ENCODE results near the gene TAS1R1.
"Not testable (repeated sequence)": the region's sequence is repeated elsewhere in the genome, so short reads cannot be mapped to it uniquely, and the experiment has no call there.

Gene TAS1R1

GRCh38 chr1:6523566-6523965 lies 31.5 kb upstream of the TAS1R1 start:
- DNase-seq, result peak; percentile 7

- no peak for DNase-seq
These were observed 28.8 kb upstream of the TAS1R1 start for GRCh38 chr1:6526316-6526715.

- DNase-seq, result no peak
These were observed 26.6 kb upstream of the TAS1R1 start for GRCh38 chr1:6528492-6528891.

- no peak for DNase-seq
These were observed 24.5 kb upstream of the TAS1R1 start for GRCh38 chr1:6530504-6531160.

- DNase-seq, result no peak
These were observed 23.1 kb upstream of the TAS1R1 start for GRCh38 chr1:6531996-6532395.

GRCh38 chr1:6534248-6534822 lies 20.8 kb upstream of the TAS1R1 start:
- no peak for DNase-seq

- DNase-seq, result no peak
These were observed 19.9 kb upstream of the TAS1R1 start for GRCh38 chr1:6535214-6535613.

- DNase-seq, result no peak
These were observed 18.8 kb upstream of the TAS1R1 start for GRCh38 chr1:6536291-6536690.

GRCh38 chr1:6538956-6539355 lies 16.2 kb upstream of the TAS1R1 start:
- no peak for DNase-seq

GRCh38 chr1:6544831-6545230 lies 10.3 kb upstream of the TAS1R1 start:
- DNase-seq, result no peak

- peak; percentile 14 for DNase-seq
These were observed 9.6 kb upstream of the TAS1R1 start for GRCh38 chr1:6545276-6546112.

- no peak for DNase-seq
These were observed 8.8 kb upstream of the TAS1R1 start for GRCh38 chr1:6546326-6546725.

- no peak for DNase-seq
These were observed 7.8 kb upstream of the TAS1R1 start for GRCh38 chr1:6547301-6547700.

- DNase-seq, result peak; percentile 95
These were observed 838 bp upstream of the TAS1R1 start, which contains the start of gene NOL9 for GRCh38 chr1:6554031-6554906. TSS of gene NOL9 (minus strand) at chr1:6554513. CDS start at chr1:6554502, 11 bp downstream.

- no peak for DNase-seq
These were observed 2.5 kb downstream of the TAS1R1 start for GRCh38 chr1:6557597-6557996.

GRCh38 chr1:6559161-6559560 lies 4.1 kb downstream of the TAS1R1 start:
- not testable (repeated sequence) for DNase-seq

GRCh38 chr1:6560267-6560666 lies 5.2 kb downstream of the TAS1R1 start:
- no peak for DNase-seq

- no peak for DNase-seq
These were observed 13.9 kb downstream of the TAS1R1 start for GRCh38 chr1:6569033-6569432.

GRCh38 chr1:6570100-6570499 lies 15.0 kb downstream of the TAS1R1 start:
- no peak for DNase-seq

- no peak for DNase-seq
These were observed 15.9 kb downstream of the TAS1R1 start for GRCh38 chr1:6570987-6571386.

GRCh38 chr1:6572653-6573383 lies 17.7 kb downstream of the TAS1R1 start:
- no peak for DNase-seq

GRCh38 chr1:6574025-6574620 lies 19.0 kb downstream of the TAS1R1 start:
- no peak for DNase-seq

Data from CD4-positive, alpha-beta T cell treated with Interleukin-10 for 1 hour (primary cell).